ENCODE measurements around the gene C1QTNF5. TPM values are rescaled to one million over a fixed set of nuclear protein-coding genes. Genes with fewer than 3 reads are reported as not detected.
A peak's percentile ranks its signal among the peaks of the same experiment; 100 is the strongest.

The C1QTNF5 gene
- total and polyA plus RNA-seq, 2 of the 8 experiments (the other 6 are each of a cell fraction or from before 2014, with no cell fraction given): 2.2 to 2.7 TPM

DNA sequence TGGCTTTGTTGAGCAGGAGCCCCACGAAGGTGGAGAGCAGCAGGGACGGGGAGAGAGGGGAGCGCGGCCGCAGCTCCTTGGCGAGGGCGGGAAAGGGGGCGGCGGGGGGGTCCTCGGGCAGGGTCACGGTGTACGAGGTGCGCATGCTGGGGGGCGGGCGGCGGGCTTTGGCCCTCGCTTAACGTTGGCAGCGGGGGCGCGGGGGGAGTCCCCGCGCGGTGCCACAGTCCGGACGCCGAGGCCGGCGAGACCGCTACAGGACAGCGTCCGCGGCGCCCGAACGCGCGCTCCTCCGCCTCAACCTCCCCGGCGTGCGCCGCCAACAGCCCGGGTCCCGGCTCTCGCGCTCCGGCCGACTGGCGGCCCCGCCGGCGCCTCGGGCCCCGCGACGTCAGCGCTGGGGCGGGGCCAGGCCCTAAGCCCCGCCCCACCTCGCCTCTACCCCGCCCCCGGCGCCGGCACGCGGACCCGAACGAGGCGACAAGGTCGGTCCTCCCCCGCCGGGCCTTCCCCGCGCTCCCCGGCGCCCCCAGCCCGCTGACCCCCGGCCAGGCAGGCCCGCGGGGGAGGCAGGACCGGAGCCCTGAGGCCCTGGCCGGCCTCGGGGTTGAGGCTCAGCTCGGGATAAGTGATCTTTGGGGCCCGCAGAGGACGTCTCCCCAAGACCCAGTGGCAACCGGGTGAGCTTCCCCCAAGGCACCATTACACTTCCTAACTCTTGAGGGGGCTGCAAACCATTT is 23.3 kb upstream of the C1QTNF5 start (continued):
- TF ChIP-seq SUZ12 (IDR thresholded peaks at IDR 0.05; ENCODE audit: low read length) (no peak), BCL11A (IDR thresholded peaks at IDR 0.05; ENCODE audit: low read depth in 2 of 2, low read length in 2 of 2) (no peak), POU5F1 (IDR thresholded peaks at IDR 0.05; ENCODE audit: low read depth, low read length) (no peak), SIX5 (IDR thresholded peaks at IDR 0.05; ENCODE audit: low read depth, low read length) (no peak), TCF12 (IDR thresholded peaks at IDR 0.05; ENCODE audit: low read depth, low read length) (no peak), BRCA1 (IDR thresholded peaks at IDR 0.05; ENCODE audit: low read depth, low read length) (no peak), TAF1 (IDR thresholded peaks at IDR 0.05; ENCODE audit: low read depth, low read length) (peak; percentile 53; the same call in 1 of the 2 replicates), YY1 (IDR thresholded peaks at IDR 0.05; ENCODE audit: low read depth, low read length) (no peak), TBP (IDR thresholded peaks at IDR 0.05; ENCODE audit: low read depth, low read length) (no peak; the same call in 1 of the 2 replicates), ZNF274 (IDR thresholded peaks at IDR 0.05; ENCODE audit: borderline replicate concordance, extremely low read depth, low read length) (no peak), BACH1 (IDR thresholded peaks at IDR 0.05; ENCODE audit: low read length) (no peak), CHD2 (IDR thresholded peaks at IDR 0.05; ENCODE audit: low read length) (no peak), EGR1 (IDR thresholded peaks at IDR 0.05; ENCODE audit: borderline replicate concordance, low read depth, low read length) (no peak), HDAC2 (IDR thresholded peaks at IDR 0.05; ENCODE audit: borderline replicate concordance in 1 of 2, low read depth in 2 of 2, low read length in 2 of 2) (no peak), RBBP5 (IDR thresholded peaks at IDR 0.05; ENCODE audit: borderline replicate concordance, low read depth, low read length) (0 out of 2 replicates have a peak, but pooled peaks have one; percentile 13), TEAD4 (IDR thresholded peaks at IDR 0.05; ENCODE audit: low read depth, low read length) (no peak), JUN (IDR thresholded peaks at IDR 0.05; ENCODE audit: low read depth, low read length) (no peak), CBX5 (IDR thresholded peaks at IDR 0.05; ENCODE audit: low read depth, low read length) (no peak), CBX8 (IDR thresholded peaks at IDR 0.05; ENCODE audit: borderline replicate concordance, low read depth, low read length) (no peak), RAD21 (IDR thresholded peaks at IDR 0.05 in 1 of 2, conservative IDR thresholded peaks at IDR 0.05 in 1 of 2; ENCODE audit: low read depth in 2 of 2, low read length in 2 of 2) (no peak), RXRA (IDR thresholded peaks at IDR 0.05; ENCODE audit: insufficient read depth, low read depth, low read length) (no peak), GTF2F1 (IDR thresholded peaks at IDR 0.05; ENCODE audit: borderline replicate concordance, low read depth, low read length) (no peak)
- TF ChIP-seq, protein P1, sequence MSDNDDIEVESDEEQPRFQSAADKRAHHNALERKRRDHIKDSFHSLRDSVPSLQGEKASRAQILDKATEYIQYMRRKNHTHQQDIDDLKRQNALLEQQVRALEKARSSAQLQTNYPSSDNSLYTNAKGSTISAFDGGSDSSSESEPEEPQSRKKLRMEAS (IDR thresholded peaks at IDR 0.05): peak; percentile 83
- TF ChIP-seq, protein P2, sequence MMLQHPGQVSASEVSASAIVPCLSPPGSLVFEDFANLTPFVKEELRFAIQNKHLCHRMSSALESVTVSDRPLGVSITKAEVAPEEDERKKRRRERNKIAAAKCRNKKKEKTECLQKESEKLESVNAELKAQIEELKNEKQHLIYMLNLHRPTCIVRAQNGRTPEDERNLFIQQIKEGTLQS (IDR thresholded peaks at IDR 0.05; ENCODE audit: insufficient read depth, low read depth, low read length): no peak

All from H1 (cell line).